ENCODE data around the gene IGSF9.

Gene IGSF9

DNA sequence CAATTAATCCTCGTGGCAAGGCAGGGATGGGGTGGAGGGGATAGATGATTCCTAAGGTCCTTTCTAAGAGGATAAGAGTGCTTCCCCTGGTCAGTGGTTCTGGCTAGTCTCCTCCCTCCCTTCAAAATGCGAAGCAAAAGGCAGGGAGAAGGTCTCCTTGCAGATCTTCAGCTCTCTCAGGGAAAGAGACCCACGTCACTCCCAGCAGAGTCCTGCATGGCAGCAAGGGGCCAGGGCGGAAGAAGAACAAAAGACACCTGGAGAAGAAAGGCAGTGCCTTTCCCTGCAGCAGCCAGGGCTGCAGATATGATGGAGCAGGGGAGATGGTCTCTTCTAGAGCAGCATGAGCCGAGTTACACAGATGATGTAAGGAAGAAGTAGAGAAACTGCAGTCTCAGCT lies 38.3 kb upstream of the IGSF9 start:
- no peak overlapping the region for H3K4me2 ChIP-seq (ENCODE audit: low read length)
- H3K27me3 ChIP-seq (ENCODE audit: low read depth, low read length): peaks cover 46% of the 10 kb centered on the region
- no peaks in the 10 kb centered on the region for H3K4me1 ChIP-seq (ENCODE audit: low read length)
- no peak overlapping the region for H3K4me3 ChIP-seq (ENCODE audit: low read length)
- no peaks in the 10 kb centered on the region for H3K9me3 ChIP-seq (ENCODE audit: insufficient read depth, low read length)
- H3K36me3 ChIP-seq (replicated peaks; ENCODE audit: low read depth, low read length): no peaks in the 10 kb centered on the region
- no peaks in the 10 kb centered on the region for H3K79me2 ChIP-seq (ENCODE audit: low read length)
- H3K27ac ChIP-seq (ENCODE audit: low read length): no peak overlapping the region
- no peaks in the 10 kb centered on the region for H4K20me1 ChIP-seq (ENCODE audit: insufficient read depth, low read length)
- TF ChIP-seq EZH2phosphoT487 (IDR thresholded peaks at IDR 0.05; ENCODE audit: low read depth): no peak
- TF ChIP-seq, protein P1, sequence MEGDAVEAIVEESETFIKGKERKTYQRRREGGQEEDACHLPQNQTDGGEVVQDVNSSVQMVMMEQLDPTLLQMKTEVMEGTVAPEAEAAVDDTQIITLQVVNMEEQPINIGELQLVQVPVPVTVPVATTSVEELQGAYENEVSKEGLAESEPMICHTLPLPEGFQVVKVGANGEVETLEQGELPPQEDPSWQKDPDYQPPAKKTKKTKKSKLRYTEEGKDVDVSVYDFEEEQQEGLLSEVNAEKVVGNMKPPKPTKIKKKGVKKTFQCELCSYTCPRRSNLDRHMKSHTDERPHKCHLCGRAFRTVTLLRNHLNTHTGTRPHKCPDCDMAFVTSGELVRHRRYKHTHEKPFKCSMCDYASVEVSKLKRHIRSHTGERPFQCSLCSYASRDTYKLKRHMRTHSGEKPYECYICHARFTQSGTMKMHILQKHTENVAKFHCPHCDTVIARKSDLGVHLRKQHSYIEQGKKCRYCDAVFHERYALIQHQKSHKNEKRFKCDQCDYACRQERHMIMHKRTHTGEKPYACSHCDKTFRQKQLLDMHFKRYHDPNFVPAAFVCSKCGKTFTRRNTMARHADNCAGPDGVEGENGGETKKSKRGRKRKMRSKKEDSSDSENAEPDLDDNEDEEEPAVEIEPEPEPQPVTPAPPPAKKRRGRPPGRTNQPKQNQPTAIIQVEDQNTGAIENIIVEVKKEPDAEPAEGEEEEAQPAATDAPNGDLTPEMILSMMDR (IDR thresholded peaks at IDR 0.05; ENCODE audit: low read depth, low read length): no peak
- H3K9ac ChIP-seq (ENCODE audit: low read length): no peak overlapping the region
- H2AFZ ChIP-seq (ENCODE audit: low read depth, low read length): no peak overlapping the region

DNA sequence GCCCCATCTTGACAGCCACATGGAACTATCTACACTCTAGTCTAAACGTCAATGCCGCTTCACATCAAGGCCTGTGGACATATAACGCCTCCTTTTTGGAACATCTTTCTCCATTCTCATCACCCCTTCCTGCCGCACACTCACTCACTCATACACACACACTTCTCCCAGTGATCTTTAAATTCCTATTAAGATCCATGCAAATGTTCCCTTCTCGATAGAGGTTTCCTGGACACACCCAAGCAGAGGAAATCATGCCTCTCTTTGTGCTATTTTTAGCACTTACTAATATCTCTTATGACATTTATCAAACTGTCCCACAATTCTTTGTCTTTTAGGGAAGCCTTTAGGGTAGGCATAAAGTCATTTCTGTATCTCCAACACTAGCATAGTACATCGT lies 36.9 kb upstream of the IGSF9 start:
- Histone ChIP-seq H3K4me3 (ENCODE audit: low read length) (no peak overlapping the region), H3K4me1 (ENCODE audit: low read length) (no peaks in the 10 kb centered on the region), H3K27me3 (ENCODE audit: low read depth, low read length) (peaks cover 60% of the 10 kb centered on the region), H3K4me2 (ENCODE audit: low read length) (no peak overlapping the region), H2AFZ (ENCODE audit: low read depth, low read length) (no peak overlapping the region), H3K27ac (ENCODE audit: low read length) (no peak overlapping the region), H3K9me3 (ENCODE audit: insufficient read depth, low read length) (no peaks in the 10 kb centered on the region), H4K20me1 (ENCODE audit: insufficient read depth, low read length) (no peaks in the 10 kb centered on the region), H3K36me3 (replicated peaks; ENCODE audit: low read depth, low read length) (no peaks in the 10 kb centered on the region), H3K9ac (ENCODE audit: low read length) (no peak overlapping the region), H3K79me2 (ENCODE audit: low read length) (no peaks in the 10 kb centered on the region)
- TF ChIP-seq, protein P1 (IDR thresholded peaks at IDR 0.05; ENCODE audit: low read depth, low read length): no peak
- no peak for TF ChIP-seq EZH2phosphoT487 (IDR thresholded peaks at IDR 0.05; ENCODE audit: low read depth)

DNA sequence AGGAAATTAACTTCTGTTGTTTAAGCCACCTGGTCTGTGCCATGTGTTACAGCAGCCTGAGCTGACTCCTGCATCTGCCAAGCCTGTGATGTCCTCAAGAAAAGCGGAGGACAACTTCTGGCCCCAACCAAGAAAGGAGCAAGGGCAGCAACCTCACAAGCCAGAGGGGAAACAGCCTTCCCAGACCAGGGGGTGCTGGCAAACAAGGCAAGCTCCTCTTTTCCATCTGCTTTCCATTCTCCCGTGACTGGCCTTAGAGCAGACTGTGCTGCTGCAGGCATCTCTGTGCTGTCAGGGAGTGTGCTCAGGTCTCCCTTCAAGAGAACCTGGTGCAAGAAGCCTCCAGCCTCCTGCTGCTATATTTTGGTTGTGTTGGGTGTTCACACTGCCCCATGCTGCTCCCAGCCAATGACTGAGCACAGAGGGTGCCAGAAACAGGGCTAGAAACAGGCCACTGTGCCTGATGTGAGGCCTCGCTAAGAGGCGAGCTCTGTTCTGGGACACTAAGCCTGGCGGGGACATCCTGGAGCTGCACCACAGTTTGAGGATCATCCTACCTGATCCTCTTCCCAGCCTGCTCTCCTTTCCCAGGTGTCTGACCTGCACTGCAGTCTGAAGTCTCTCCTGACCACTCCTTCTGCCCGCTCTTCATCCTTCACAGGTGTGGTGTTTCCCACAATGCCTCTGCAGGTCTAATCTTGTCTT lies 36.1 kb upstream of the IGSF9 start:
- Histone ChIP-seq H3K4me3 (ENCODE audit: low read length) (no peak overlapping the region), H3K27me3 (ENCODE audit: low read depth, low read length) (peaks cover 67% of the 10 kb centered on the region), H3K4me1 (ENCODE audit: low read length) (no peaks in the 10 kb centered on the region), H2AFZ (ENCODE audit: low read depth, low read length) (no peak overlapping the region), H3K79me2 (ENCODE audit: low read length) (no peaks in the 10 kb centered on the region), H3K9me3 (ENCODE audit: insufficient read depth, low read length) (no peaks in the 10 kb centered on the region), H3K4me2 (ENCODE audit: low read length) (no peak overlapping the region), H4K20me1 (ENCODE audit: insufficient read depth, low read length) (no peaks in the 10 kb centered on the region), H3K9ac (ENCODE audit: low read length) (no peak overlapping the region), H3K36me3 (replicated peaks; ENCODE audit: low read depth, low read length) (no peaks in the 10 kb centered on the region), H3K27ac (ENCODE audit: low read length) (no peak overlapping the region)
- TF ChIP-seq EZH2phosphoT487 (IDR thresholded peaks at IDR 0.05; ENCODE audit: low read depth): no peak
- TF ChIP-seq, protein P1 (IDR thresholded peaks at IDR 0.05; ENCODE audit: low read depth, low read length): no peak

DNA sequence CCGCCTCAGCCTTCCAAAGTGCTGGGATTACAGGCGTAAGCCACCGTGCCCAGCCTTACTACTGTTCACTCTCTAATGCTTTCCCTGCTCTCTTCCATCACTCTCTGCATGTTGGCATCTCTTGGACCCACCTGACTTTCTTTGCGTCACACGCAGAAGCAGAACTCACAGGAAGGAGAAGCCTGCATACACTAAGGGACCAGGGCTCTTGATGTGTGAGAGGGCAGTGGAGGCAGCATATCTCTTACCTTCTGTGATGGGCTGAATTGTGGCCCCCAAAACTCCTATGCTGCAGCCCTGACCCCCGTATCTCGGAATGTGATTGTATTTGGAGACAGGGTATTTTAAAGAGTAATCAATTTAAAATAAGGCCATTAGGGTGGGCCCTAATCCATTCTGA lies 35.4 kb upstream of the IGSF9 start:
- Histone ChIP-seq H2AFZ (ENCODE audit: low read depth, low read length) (no peak overlapping the region), H3K4me2 (ENCODE audit: low read length) (no peak overlapping the region), H3K36me3 (replicated peaks; ENCODE audit: low read depth, low read length) (no peaks in the 10 kb centered on the region), H3K4me1 (ENCODE audit: low read length) (no peaks in the 10 kb centered on the region), H3K27ac (ENCODE audit: low read length) (no peak overlapping the region), H3K9me3 (ENCODE audit: insufficient read depth, low read length) (no peaks in the 10 kb centered on the region), H3K27me3 (ENCODE audit: low read depth, low read length) (peaks cover 66% of the 10 kb centered on the region), H3K4me3 (ENCODE audit: low read length) (no peak overlapping the region), H4K20me1 (ENCODE audit: insufficient read depth, low read length) (no peaks in the 10 kb centered on the region), H3K9ac (ENCODE audit: low read length) (no peak overlapping the region), H3K79me2 (ENCODE audit: low read length) (no peaks in the 10 kb centered on the region)
- TF ChIP-seq, protein P1 (IDR thresholded peaks at IDR 0.05; ENCODE audit: low read depth, low read length): no peak
- TF ChIP-seq EZH2phosphoT487 (IDR thresholded peaks at IDR 0.05; ENCODE audit: low read depth): no peak
